H54 (cell line): ENCODE data around the gene OAS1.

ENCODE experiments used
- DNase-seq: peaks from one replicate; pipeline ENCODE4 v3.0.0; 2011; ENCODE audit warnings: low spot score, mixed read lengths; ENCODE audit not compliant: insufficient read length
- FAIRE-seq: peaks from 3 replicates; lab custom pipeline; 2011; peaks lifted over from hg19 to GRCh38; lab: Jason Lieb, UNC
- POLR2A ChIP-seq: IDR thresholded peaks from 2 replicates; pipeline ENCODE4 v1.6.1; 2011; ENCODE audit warnings: low read depth, mild to moderate bottlenecking, low read length

OAS1 gene

GRCh38 chr12:112961074-112961473, 54.3 kb downstream of the OAS1 start:
- DNase-seq, result no peak
- no peak for TF ChIP-seq POLR2A
- FAIRE-seq, result no peak

GRCh38 chr12:112961536-112961935, 54.8 kb downstream of the OAS1 start:
- TF ChIP-seq POLR2A, result no peak
- no peak for FAIRE-seq
- no peak for DNase-seq

- FAIRE-seq, result no peak
- no peak for TF ChIP-seq POLR2A
- no peak for DNase-seq
Observed at GRCh38 chr12:112962561-112962960, 55.8 kb downstream of the OAS1 start.

GRCh38 chr12:112963227-112963861, 56.6 kb downstream of the OAS1 start:
- FAIRE-seq (no peak), DNase-seq (no peak)
- TF ChIP-seq POLR2A, result no peak

- no peak for TF ChIP-seq POLR2A
- DNase-seq (no peak), FAIRE-seq (no peak)
Observed at GRCh38 chr12:112964067-112964670, 57.4 kb downstream of the OAS1 start.

- TF ChIP-seq POLR2A, result no peak
- DNase-seq (no peak), FAIRE-seq (no peak)
Observed at GRCh38 chr12:112964915-112965314, 58.2 kb downstream of the OAS1 start.

- no peak for DNase-seq
- TF ChIP-seq POLR2A, result no peak
Observed at GRCh38 chr12:112965643-112966042, 58.9 kb downstream of the OAS1 start.

GRCh38 chr12:112967306-112967705, 60.5 kb downstream of the OAS1 start:
- DNase-seq (no peak), FAIRE-seq (no peak)
- no peak for TF ChIP-seq POLR2A

More at GRCh38 chr12:112965643-112966042, 58.9 kb downstream of the OAS1 start:
- FAIRE-seq, result no peak

GRCh38 chr12:112967858-112968257, 61.1 kb downstream of the OAS1 start:
- FAIRE-seq (no peak), DNase-seq (no peak)
- no peak for TF ChIP-seq POLR2A
